GM19438 (cell line): ENCODE measurements around the gene SLC6A12.
"Not testable (repeated sequence)": the region's sequence is repeated elsewhere in the genome, so short reads cannot be mapped to it uniquely, and the experiment has no call there.

Experiments
- ATAC-seq: cut with Tn5 transposase; IDR thresholded peaks from one replicate; pipeline ENCODE4 v1.9.1; 2021; ENCODE audit warnings: low read depth; ENCODE audit not compliant: unreplicated experiment

The SLC6A12 gene

DNA sequence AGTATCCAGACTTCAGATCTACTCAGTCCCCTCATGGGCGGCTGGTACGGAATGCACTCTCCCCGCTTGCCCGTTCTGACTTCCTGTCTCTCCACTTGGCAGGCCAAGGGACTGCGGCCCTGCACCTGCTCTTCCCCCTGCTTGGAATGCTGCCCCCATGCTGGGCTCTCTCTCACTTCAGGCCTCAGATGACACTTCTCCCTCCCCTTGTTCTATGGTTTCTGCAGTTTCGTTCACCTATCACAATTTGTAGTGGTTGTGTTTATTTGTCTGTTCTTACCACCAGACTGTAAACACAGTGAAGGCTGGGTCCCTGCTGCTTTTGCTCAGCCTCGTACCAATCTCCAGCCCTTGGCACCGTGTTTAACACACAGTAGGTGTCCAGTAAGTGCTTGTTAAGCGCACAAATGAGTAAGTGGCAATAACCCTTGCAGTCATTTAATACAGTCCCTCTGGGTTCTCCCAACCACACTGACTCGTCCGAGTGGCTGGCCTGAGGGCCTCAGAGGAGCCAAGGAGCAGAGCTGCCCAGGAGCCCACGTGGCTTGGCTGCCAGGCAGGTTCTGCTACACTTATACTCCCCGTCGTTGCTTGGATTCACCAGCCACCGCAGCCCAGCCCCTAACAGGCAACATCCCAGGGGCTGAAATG is 11.8 kb downstream of the SLC6A12 start:
- no peak for ATAC-seq

DNA sequence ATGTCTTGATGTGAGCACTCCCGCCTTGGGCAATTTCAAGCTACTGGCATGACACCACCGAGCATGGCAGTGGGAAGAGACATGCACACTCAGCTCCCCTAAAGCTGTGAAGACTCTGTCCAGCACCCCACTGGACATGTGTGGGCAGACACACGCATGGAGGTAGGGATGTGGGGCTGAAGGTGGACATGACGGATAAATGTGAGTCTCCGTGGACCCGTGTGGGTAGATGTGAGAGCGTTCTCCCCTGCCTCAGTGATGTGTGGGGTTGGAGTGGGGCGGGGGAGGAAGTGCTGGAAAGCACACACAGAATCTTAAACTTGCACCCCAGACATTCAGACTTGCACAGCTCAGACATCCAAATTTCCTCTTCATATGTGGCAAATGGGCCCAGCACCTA is 12.6 kb downstream of the SLC6A12 start:
- ATAC-seq = no peak

- no peak for ATAC-seq
Measured at GRCh38 chr12:198705-199104, 15.3 kb downstream of the SLC6A12 start.

- no peak for ATAC-seq
Measured at GRCh38 chr12:197911-198695, 15.9 kb downstream of the SLC6A12 start.

GRCh38 chr12:197347-197746 is 16.6 kb downstream of the SLC6A12 start:
- ATAC-seq = no peak

GRCh38 chr12:196436-196835 is 17.5 kb downstream of the SLC6A12 start:
- ATAC-seq = no peak

- ATAC-seq = no peak
Measured at GRCh38 chr12:195951-196350, 18.0 kb downstream of the SLC6A12 start.

DNA sequence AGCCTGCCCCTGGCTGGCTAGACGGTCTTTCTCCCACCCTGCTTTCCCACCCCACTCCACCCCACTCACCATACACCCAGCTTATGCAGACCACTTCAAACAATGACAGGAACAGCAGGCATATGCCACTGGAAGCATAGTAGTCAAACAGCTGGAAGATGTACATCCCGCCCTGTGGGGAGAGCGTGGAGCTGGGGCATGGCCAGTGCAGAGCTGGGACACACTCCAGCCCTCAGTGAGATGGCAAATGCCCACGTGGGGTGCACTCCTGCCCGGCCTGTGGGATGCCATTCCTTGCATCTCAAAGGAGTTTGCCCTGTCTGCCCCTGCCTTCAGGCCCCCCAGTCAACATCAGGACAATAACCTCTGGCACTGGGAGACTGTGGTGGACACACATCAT is 18.8 kb downstream of the SLC6A12 start:
- ATAC-seq = no peak

DNA sequence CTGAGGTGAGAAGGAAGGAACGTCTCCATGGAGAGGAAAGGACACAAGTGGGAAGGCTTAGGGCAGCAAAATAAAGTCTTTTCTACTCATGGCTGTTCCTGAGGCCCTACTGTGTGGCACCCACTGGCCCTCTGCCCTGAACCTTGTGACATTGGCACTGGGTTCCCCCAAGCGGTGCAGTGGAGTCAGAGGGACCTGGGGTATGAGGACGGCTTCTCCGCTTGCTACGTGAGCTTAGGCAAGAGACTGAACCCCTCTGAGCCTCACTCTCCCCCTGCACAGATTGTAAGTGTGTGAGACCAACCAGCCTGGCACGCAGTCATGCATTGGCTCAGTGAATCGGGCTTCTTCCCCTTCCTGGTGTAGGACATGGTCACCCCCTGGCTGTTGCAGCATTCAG is 19.7 kb downstream of the SLC6A12 start:
- no peak for ATAC-seq

DNA sequence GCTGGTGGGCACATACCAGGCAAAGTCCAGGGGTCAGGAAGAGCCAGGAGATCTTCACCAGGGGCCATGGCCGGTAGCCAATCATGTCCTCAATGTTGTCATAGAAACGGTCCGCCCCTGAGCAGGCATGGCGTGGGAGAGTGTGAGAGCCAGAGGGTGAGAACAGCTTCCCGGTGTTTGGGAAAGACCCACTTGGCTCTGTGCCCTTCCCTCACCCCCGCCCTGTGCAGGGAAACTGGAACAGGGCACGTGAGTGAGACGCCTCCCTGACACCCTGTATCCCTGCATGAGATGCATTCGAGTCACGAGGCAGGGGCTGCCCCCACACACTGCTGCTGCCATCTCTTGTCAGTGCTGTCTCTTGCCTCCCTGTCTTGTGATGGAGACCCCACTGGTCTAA is 20.7 kb downstream of the SLC6A12 start:
- ATAC-seq = no peak

- ATAC-seq = no peak
Measured at GRCh38 chr12:191541-191940, 22.4 kb downstream of the SLC6A12 start.

DNA sequence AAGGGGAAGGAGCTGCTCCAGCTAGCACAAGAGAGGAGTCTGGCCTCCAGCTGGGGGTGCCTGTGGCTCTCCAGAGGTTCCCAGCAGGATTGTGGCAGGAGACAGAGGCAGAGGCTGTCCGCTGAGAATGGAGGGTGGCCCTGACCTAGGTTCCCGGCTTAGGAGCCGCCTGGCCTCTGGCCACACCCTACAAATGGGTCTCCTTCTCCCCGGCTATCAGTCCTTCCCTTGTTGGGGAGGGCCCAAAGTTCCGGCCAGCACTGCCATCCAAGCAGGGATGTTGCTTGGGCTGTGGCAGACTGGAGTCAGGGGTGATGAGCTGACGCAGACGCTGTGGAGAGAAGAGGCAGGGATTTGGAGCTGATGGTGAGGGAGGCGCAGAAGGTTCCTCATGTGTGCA is 23.1 kb downstream of the SLC6A12 start:
- ATAC-seq = no peak

DNA sequence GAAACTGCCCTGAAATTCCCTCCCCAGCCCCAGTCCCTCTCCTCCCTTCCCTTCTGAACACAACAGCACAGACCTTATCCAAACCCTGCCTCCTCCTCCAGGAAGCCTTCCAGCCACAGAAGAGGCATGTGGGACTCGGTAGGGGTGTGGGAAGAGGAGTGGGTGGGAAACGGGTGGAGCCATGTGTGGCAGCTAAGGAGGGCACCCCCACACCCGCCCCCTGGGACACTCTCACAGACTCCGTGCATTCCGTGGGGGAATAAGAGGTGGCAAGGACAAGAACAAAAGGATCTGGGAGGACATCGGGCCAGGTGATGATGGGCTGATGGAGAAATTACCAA is 24.4 kb downstream of the SLC6A12 start:
- ATAC-seq = no peak

DNA sequence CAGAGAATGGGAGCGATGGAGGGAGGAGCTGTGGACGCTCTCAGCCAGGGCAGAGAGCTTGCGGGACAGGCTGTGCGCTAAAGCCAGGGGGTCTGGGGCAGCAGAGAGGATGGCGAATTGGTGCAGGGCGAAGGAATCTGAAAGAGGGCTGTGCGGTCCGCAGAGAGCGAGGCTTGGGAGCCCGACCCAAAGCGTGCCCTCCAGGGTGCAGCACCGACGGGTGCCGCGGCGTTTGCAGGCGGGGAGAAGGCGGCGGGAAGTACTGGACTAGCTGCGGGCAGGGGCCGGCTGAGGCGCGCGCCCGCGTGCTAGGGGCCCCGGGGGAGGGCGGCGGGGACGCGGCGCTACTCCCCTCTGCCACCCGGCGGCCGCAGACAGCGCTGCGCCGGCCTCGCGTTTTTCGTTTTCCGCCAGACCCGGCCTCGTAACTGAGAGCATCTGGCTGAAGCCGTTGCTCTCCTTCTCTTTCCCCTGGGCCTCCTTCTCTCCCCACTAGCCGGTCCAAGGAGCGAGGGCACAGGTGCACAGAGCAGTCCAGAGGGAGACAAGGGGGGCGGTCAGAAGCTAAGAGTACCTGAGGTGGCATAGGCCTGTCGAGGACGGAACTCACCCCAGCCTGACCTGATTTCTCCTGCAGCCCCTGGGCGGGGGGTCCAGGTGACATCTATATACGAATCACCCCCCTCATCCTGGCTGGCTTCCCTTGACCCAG is 24.9 kb downstream of the SLC6A12 start:
- ATAC-seq = no peak

DNA sequence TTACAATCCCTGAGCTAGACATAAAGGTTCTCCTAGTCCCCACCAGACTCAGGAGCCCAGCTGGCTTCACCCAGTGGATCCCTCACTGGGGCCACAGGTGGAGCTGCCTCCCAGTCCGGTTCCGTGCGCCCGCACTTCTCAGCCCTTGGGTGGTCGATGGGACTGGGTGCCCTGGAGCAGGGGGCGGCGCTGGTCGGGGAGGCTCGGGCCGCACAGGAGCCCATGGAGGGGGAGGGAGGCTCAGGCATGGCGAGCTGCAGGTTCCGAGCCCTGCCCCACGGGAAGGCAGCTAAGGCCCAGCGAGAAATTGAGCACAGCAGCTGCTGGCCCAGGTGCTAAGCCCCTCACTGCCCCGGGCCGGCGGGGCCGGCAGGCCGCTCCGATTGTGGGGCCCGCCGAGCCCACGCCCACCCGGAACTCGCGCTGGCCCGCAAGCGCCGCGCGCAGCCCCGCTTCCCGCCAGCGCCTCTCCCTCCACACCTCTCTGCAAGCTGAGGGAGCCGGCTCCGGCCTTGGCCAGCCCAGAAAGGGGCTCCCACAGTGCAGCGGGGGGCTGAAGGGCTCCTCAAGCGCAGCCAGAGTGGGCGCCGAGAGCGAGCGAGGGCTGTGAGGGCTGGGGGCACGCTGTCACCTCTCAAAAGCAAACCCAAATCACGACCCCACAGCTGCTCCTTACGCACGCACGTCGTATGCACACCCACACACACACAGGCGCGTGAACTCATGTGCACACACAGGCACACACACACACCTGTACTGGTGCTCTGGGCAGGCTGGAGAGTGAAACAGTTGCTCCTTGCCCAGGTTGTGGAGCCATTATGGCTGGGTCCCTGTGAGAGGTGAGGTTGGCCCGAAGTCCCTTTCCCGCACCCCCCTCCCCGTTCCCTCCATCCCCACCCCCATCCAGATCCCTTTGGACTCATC is 25.7 kb downstream of the SLC6A12 start:
- ATAC-seq = not testable (repeated sequence)

DNA sequence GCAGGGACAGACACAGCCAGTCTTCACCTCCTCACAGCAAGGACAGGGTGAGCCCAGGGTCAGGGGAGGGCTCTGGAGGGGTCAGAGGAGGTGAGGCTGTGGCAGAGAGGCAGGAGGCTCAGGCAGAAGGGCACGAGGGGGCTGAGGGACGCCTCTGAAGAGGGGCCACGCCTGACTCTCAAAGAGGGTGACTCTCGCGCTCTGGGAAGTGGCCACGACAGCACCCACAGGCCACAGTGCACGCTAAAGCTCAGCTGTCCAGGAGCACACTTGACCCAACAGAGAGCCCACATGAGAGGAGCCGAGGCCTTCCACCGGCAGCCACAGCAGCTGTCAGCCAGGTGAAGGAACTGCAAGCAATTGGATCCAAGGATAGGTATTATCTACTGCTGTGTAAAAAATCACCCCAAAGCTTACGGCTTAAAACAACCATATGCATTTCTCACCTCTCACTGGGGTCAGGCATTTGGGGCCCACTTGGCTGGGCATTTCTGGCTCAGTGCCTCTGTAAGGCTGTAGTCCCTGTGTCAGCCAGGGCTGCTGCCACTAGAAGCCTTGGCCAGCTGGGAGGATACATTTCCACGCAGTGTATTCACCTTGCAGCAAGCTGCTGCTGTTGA is 27.8 kb downstream of the SLC6A12 start:
- no peak for ATAC-seq

DNA sequence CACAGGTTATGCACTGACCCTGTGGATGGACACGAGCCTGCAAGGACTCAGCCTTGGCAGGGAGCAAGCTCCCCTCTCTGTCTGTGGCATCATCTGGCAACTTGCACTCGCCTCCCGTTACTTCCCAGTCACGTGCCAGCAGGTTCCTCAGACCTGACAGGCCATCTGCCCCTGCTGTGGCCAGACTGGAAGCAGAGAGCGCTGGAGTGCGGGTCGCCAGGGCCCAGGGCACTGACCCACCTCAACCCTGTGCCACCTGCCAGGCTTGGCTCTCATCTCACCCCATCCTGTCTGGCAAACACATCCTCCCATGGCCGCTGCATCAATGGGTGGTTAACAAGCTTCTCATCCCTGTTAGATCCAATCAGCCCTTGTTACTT is 28.4 kb downstream of the SLC6A12 start:
- no peak for ATAC-seq

- ATAC-seq = no peak
Measured at GRCh38 chr12:184811-185575, 29.0 kb downstream of the SLC6A12 start.

- ATAC-seq = no peak
Measured at GRCh38 chr12:182381-182892, 31.5 kb downstream of the SLC6A12 start.
